ENCODE data around the gene OSBPL9. TPM values are rescaled to one million over a fixed set of nuclear protein-coding genes. Genes with fewer than 3 reads are reported as not detected.

The OSBPL9 gene
- total and polyA plus RNA-seq, 2 experiments from 2014 or later = 82.7 to 102 TPM

DNA sequence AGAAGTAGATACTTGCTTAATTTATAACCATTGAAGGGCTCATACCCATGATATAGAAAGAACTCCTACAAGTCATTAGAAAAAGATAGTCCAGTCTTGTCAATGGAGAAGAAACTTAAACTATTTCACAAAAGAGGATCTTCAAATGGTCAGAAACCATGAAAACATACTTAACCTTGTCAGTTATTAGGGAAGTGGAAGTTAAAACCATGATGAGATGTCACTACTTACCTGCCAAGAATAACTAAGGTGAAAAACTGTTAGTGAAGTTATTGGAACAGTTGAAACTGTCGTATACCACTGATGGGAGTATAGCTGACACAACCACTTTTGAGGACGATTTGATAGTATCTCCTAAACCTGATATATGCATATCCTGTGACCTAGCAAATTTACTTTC, 46.8 kb downstream of the OSBPL9 start:
- H3K9me2 ChIP-seq (ENCODE audit: insufficient read depth) = no peaks in the 10 kb centered on the region
- no peak for TF ChIP-seq JUNB (IDR thresholded peaks at IDR 0.05; ENCODE audit: unreplicated experiment)
- no peak for TF ChIP-seq ZNF114 (CRISPR knock-in tag; IDR thresholded peaks at IDR 0.05)
- no peak for TF ChIP-seq NANOG (IDR thresholded peaks at IDR 0.05; ENCODE audit: borderline replicate concordance)
- TF ChIP-seq, protein P1, sequence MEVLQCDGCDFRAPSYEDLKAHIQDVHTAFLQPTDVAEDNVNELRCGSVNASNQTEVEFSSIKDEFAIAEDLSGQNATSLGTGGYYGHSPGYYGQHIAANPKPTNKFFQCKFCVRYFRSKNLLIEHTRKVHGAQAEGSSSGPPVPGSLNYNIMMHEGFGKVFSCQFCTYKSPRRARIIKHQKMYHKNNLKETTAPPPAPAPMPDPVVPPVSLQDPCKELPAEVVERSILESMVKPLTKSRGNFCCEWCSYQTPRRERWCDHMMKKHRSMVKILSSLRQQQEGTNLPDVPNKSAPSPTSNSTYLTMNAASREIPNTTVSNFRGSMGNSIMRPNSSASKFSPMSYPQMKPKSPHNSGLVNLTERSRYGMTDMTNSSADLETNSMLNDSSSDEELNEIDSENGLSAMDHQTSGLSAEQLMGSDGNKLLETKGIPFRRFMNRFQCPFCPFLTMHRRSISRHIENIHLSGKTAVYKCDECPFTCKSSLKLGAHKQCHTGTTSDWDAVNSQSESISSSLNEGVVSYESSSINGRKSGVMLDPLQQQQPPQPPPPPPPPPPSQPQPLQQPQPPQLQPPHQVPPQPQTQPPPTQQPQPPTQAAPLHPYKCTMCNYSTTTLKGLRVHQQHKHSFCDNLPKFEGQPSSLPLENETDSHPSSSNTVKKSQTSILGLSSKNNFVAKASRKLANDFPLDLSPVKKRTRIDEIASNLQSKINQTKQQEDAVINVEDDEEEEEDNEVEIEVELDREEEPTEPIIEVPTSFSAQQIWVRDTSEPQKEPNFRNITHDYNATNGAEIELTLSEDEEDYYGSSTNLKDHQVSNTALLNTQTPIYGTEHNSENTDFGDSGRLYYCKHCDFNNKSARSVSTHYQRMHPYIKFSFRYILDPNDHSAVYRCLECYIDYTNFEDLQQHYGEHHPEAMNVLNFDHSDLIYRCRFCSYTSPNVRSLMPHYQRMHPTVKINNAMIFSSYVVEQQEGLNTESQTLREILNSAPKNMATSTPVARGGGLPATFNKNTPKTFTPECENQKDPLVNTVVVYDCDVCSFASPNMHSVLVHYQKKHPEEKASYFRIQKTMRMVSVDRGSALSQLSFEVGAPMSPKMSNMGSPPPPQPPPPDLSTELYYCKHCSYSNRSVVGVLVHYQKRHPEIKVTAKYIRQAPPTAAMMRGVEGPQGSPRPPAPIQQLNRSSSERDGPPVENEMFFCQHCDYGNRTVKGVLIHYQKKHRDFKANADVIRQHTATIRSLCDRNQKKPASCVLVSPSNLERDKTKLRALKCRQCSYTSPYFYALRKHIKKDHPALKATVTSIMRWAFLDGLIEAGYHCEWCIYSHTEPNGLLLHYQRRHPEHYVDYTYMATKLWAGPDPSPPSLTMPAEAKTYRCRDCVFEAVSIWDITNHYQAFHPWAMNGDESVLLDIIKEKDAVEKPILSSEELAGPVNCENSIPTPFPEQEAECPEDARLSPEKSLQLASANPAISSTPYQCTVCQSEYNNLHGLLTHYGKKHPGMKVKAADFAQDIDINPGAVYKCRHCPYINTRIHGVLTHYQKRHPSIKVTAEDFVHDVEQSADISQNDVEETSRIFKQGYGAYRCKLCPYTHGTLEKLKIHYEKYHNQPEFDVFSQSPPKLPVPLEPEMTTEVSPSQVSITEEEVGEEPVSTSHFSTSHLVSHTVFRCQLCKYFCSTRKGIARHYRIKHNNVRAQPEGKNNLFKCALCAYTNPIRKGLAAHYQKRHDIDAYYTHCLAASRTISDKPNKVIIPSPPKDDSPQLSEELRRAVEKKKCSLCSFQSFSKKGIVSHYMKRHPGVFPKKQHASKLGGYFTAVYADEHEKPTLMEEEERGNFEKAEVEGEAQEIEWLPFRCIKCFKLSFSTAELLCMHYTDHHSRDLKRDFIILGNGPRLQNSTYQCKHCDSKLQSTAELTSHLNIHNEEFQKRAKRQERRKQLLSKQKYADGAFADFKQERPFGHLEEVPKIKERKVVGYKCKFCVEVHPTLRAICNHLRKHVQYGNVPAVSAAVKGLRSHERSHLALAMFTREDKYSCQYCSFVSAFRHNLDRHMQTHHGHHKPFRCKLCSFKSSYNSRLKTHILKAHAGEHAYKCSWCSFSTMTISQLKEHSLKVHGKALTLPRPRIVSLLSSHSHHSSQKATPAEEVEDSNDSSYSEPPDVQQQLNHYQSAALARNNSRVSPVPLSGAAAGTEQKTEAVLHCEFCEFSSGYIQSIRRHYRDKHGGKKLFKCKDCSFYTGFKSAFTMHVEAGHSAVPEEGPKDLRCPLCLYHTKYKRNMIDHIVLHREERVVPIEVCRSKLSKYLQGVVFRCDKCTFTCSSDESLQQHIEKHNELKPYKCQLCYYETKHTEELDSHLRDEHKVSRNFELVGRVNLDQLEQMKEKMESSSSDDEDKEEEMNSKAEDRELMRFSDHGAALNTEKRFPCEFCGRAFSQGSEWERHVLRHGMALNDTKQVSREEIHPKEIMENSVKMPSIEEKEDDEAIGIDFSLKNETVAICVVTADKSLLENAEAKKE (CRISPR knock-in tag; IDR thresholded peaks at IDR 0.05) = no peak
- no peak for TF ChIP-seq EZH2 (IDR thresholded peaks at IDR 0.05; ENCODE audit: low read depth, unreplicated experiment)
- no peak for TF ChIP-seq POLR2AphosphoS5 (IDR thresholded peaks at IDR 0.05; ENCODE audit: low read depth)
- TF ChIP-seq CREB1 (CRISPR knock-in tag; IDR thresholded peaks at IDR 0.05; ENCODE audit: low read depth) = no peak
- TF ChIP-seq, protein P2, sequence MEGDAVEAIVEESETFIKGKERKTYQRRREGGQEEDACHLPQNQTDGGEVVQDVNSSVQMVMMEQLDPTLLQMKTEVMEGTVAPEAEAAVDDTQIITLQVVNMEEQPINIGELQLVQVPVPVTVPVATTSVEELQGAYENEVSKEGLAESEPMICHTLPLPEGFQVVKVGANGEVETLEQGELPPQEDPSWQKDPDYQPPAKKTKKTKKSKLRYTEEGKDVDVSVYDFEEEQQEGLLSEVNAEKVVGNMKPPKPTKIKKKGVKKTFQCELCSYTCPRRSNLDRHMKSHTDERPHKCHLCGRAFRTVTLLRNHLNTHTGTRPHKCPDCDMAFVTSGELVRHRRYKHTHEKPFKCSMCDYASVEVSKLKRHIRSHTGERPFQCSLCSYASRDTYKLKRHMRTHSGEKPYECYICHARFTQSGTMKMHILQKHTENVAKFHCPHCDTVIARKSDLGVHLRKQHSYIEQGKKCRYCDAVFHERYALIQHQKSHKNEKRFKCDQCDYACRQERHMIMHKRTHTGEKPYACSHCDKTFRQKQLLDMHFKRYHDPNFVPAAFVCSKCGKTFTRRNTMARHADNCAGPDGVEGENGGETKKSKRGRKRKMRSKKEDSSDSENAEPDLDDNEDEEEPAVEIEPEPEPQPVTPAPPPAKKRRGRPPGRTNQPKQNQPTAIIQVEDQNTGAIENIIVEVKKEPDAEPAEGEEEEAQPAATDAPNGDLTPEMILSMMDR (conservative IDR thresholded peaks at IDR 0.05; ENCODE audit: low read depth in 2 of 2) = no peak
- H3K27me3 ChIP-seq (ENCODE audit: insufficient read depth) = no peaks in the 10 kb centered on the region
- no peaks in the 10 kb centered on the region for H3K9me3 Mint-ChIP-seq
- no peak overlapping the region for H3K4me3 ChIP-seq
- H3K36me3 ChIP-seq (ENCODE audit: insufficient read depth) = no peaks in the 10 kb centered on the region
- no peak overlapping the region for H3K27ac ChIP-seq (ENCODE audit: low read depth)
- no peaks in the 10 kb centered on the region for H3K79me2 ChIP-seq (replicated peaks; ENCODE audit: insufficient read depth)
- H3K4me3 Mint-ChIP-seq = no peak overlapping the region
- H4K20me1 ChIP-seq (replicated peaks; ENCODE audit: insufficient read depth) = 0 out of 2 replicates have a peak, but pooled peaks cover 3% of the 10 kb centered on the region
- ATAC-seq (no peak), DNase-seq (ENCODE audit: low spot score) (no peak)
- H3F3A ChIP-seq (replicated peaks; ENCODE audit: low read depth) = no peaks in the 10 kb centered on the region
- no peaks in the 10 kb centered on the region for H3K27me3 Mint-ChIP-seq (ENCODE audit: insufficient read depth, low read depth, poor library complexity)
- no peak overlapping the region for H3K4me2 ChIP-seq
- H3K4me1 ChIP-seq (ENCODE audit: insufficient read depth) = peaks cover 17% of the 10 kb centered on the region; the same call in 1 of the 2 replicates
- no peak overlapping the region for H2AFZ ChIP-seq
- peaks cover 9% of the 10 kb centered on the region for H3K4me1 Mint-ChIP-seq
- H3K36me3 Mint-ChIP-seq (ENCODE audit: low read depth) = no peaks in the 10 kb centered on the region
- H3K27ac Mint-ChIP-seq = no peak overlapping the region
